Spinal cord (tissue), 10 donors: ENCODE data around the gene CIBAR2. TPM values are rescaled to one million over a fixed set of nuclear protein-coding genes. Genes with fewer than 3 reads are reported as not detected.
A peak's percentile ranks its signal among the peaks of the same experiment; 100 is the strongest.

Experiments used
- DNase-seq, 6 donors: peaks; one replicate each; pipeline versions ENCODE4 v3.0.0 to v3.0.0-alpha.2; 2013 to 2015; ENCODE audit warnings: low spot score in 6 of 6, low read depth in 4 of 6
- H3K27ac ChIP-seq: one replicate; pipeline ENCODE4 v1.5.1; 2013; ENCODE audit warnings: low read depth, low read length, control low read depth
- H3K27me3 ChIP-seq: one replicate; pipeline ENCODE4 v1.6.1; 2013; ENCODE audit warnings: low read length; ENCODE audit not compliant: control insufficient read depth, insufficient read depth
- H3K36me3 ChIP-seq: one replicate; pipeline ENCODE4 v1.6.1; 2013; ENCODE audit warnings: low read length; ENCODE audit not compliant: control insufficient read depth, insufficient read depth
- H3K4me1 ChIP-seq: one replicate; pipeline ENCODE4 v1.6.1; 2013; ENCODE audit warnings: low read length; ENCODE audit not compliant: control insufficient read depth, insufficient read depth
- H3K4me3 ChIP-seq: one replicate; pipeline ENCODE4 v1.5.1; 2013; ENCODE audit warnings: low read depth, low read length, control low read depth
- H3K9me3 ChIP-seq: one replicate; pipeline ENCODE4 v1.6.1; 2013; ENCODE audit warnings: low read length; ENCODE audit not compliant: control insufficient read depth, insufficient read depth
- WGBS: methylation state at CpG from one replicate; pipeline ENCODE4 v1.1.5; 2013; ENCODE audit warnings: missing lambda C conversion rate; ENCODE audit not compliant: insufficient coverage; 5-methylcytosine and 5-hydroxymethylcytosine counted together
- polyA plus RNA-seq, 2 donors: library from polyadenylated mRNA; unstranded; fragments of 120-200 nt; gene quantifications; one replicate each; pipeline ENCODE4 v1.2.1, GENCODE V29; 2013; ENCODE audit not compliant: insufficient read length in 2 of 2
- total RNA-seq, 2 donors: library from RNA; depleted of rRNA in 1 of 2; stranded (reverse); fragments of 120-200 nt in 1 of 2; fragments of >200 nt in 1 of 2; gene quantifications; one replicate each; pipeline versions ENCODE4 v1.2.3 to v1.2.4, GENCODE V29; 2013 to 2014
- donor health status: healthy.

CIBAR2 gene
- total and polyA plus RNA-seq, 4 donors: 0.69 to 6.8 (median 3.2) TPM

GRCh38 chr16:85138073-85138824 lies 26.0 kb upstream of the CIBAR2 start:
- 79% methylated on average over 8 of the region's 12 CpGs for WGBS
- Histone ChIP-seq H3K4me1 (peaks cover 40% of the 10 kb centered on the region), H3K9me3 (no peaks in the 10 kb centered on the region), H3K27ac (peak overlapping the region; percentile 40), H3K4me3 (no peak overlapping the region), H3K36me3 (no peaks in the 10 kb centered on the region), H3K27me3 (peaks cover 3% of the 10 kb centered on the region)
- DNase-seq: no peak

- H3K9me3 ChIP-seq: no peaks in the 10 kb centered on the region
- H3K4me3 ChIP-seq: peak overlapping the region; percentile 16
- H3K27me3 ChIP-seq: peaks cover 3% of the 10 kb centered on the region
- peaks cover 40% of the 10 kb centered on the region for H3K4me1 ChIP-seq
- WGBS: 15% methylated on average over 28 of the region's 29 CpGs
- DNase-seq: peak in 1 of 6 donors; percentile 89
- no peaks in the 10 kb centered on the region for H3K36me3 ChIP-seq
- H3K27ac ChIP-seq: peak overlapping the region; percentile 47
Observed at GRCh38 chr16:85137323-85138072, 25.2 kb upstream of the CIBAR2 start.

- peaks cover 40% of the 10 kb centered on the region for H3K4me1 ChIP-seq
- no peaks in the 10 kb centered on the region for H3K9me3 ChIP-seq
- no peak overlapping the region for H3K4me3 ChIP-seq
- peaks cover 3% of the 10 kb centered on the region for H3K27me3 ChIP-seq
- peak overlapping the region; percentile 47 for H3K27ac ChIP-seq
- H3K36me3 ChIP-seq: no peaks in the 10 kb centered on the region
- DNase-seq: peak in 2 of 6 donors; percentile 50 to 61
- WGBS: 67% methylated on average over 17 of the region's 17 CpGs
Observed at GRCh38 chr16:85136702-85137322, 24.5 kb upstream of the CIBAR2 start.

- peak overlapping the region; percentile 7 for H3K27ac ChIP-seq
- H3K4me1 ChIP-seq: peaks cover 36% of the 10 kb centered on the region
- H3K4me3 ChIP-seq: no peak overlapping the region
- no peaks in the 10 kb centered on the region for H3K9me3 ChIP-seq
- 47% methylated on average over 9 of the region's 12 CpGs for WGBS
- no peaks in the 10 kb centered on the region for H3K36me3 ChIP-seq
- H3K27me3 ChIP-seq: peaks cover 3% of the 10 kb centered on the region
- DNase-seq: no peak
Observed at GRCh38 chr16:85136213-85136701, 24.0 kb upstream of the CIBAR2 start.

GRCh38 chr16:85134789-85135142 lies 22.5 kb upstream of the CIBAR2 start:
- H3K36me3 ChIP-seq: no peaks in the 10 kb centered on the region
- peaks cover 45% of the 10 kb centered on the region for H3K4me1 ChIP-seq
- H3K4me3 ChIP-seq: no peak overlapping the region
- WGBS: 82% methylated on average over 9 of the region's 14 CpGs
- H3K27ac ChIP-seq: no peak overlapping the region
- H3K9me3 ChIP-seq: no peaks in the 10 kb centered on the region
- peaks cover 3% of the 10 kb centered on the region for H3K27me3 ChIP-seq
- no peak for DNase-seq

- Histone ChIP-seq H3K9me3 (no peaks in the 10 kb centered on the region), H3K27ac (no peak overlapping the region), H3K4me1 (peaks cover 45% of the 10 kb centered on the region), H3K4me3 (no peak overlapping the region), H3K27me3 (peaks cover 3% of the 10 kb centered on the region), H3K36me3 (no peaks in the 10 kb centered on the region)
- 88% methylated on average over 19 of the region's 19 CpGs for WGBS
- DNase-seq: no peak
Observed at GRCh38 chr16:85134076-85134788, 22.0 kb upstream of the CIBAR2 start.

GRCh38 chr16:85133290-85133599 lies 21.0 kb upstream of the CIBAR2 start:
- H3K4me3 ChIP-seq: no peak overlapping the region
- no peaks in the 10 kb centered on the region for H3K9me3 ChIP-seq
- H3K27me3 ChIP-seq: peaks cover 3% of the 10 kb centered on the region
- DNase-seq: no peak
- no peak overlapping the region for H3K27ac ChIP-seq
- whole genome bisulfite sequencing: 83% methylated on average over 1 of the region's 1 CpG
- H3K4me1 ChIP-seq: peaks cover 42% of the 10 kb centered on the region
- H3K36me3 ChIP-seq: no peaks in the 10 kb centered on the region

GRCh38 chr16:85132456-85133289 lies 20.4 kb upstream of the CIBAR2 start:
- Histone ChIP-seq H3K4me1 (peaks cover 36% of the 10 kb centered on the region), H3K4me3 (no peak overlapping the region), H3K9me3 (no peaks in the 10 kb centered on the region), H3K27ac (no peak overlapping the region), H3K36me3 (no peaks in the 10 kb centered on the region), H3K27me3 (peaks cover 3% of the 10 kb centered on the region)
- no peak for DNase-seq
- WGBS: 92% methylated on average over 10 of the region's 20 CpGs

- Histone ChIP-seq H3K27me3 (no peaks in the 10 kb centered on the region), H3K27ac (peak overlapping the region; percentile 75), H3K36me3 (no peaks in the 10 kb centered on the region), H3K4me1 (peaks cover 35% of the 10 kb centered on the region), H3K9me3 (no peaks in the 10 kb centered on the region), H3K4me3 (no peak overlapping the region)
- WGBS: 94% methylated on average over 5 of the region's 5 CpGs
- DNase-seq: no peak
Observed at GRCh38 chr16:85130705-85131028, 18.4 kb upstream of the CIBAR2 start.
